GM19324 (cell line): ENCODE results near the gene SELENOF.

Source experiments
- ATAC-seq: cut with Tn5 transposase; IDR thresholded peaks from one replicate; pipeline ENCODE4 v1.9.1; 2021; ENCODE audit warnings: mild to moderate bottlenecking, moderate library complexity; ENCODE audit not compliant: unreplicated experiment, low FRiP score

The SELENOF gene

GRCh38 chr1:86860424-86860823 is 53.5 kb downstream of the SELENOF start:
- no peak for ATAC-seq

- no peak for ATAC-seq
Observed at GRCh38 chr1:86860020-86860419, 53.9 kb downstream of the SELENOF start.

GRCh38 chr1:86858524-86859261 is 55.2 kb downstream of the SELENOF start:
- no peak for ATAC-seq

- no peak for ATAC-seq
Observed at GRCh38 chr1:86856196-86856595, 57.7 kb downstream of the SELENOF start.

GRCh38 chr1:86854352-86854751 is 59.6 kb downstream of the SELENOF start:
- no peak for ATAC-seq

- no peak for ATAC-seq
Observed at GRCh38 chr1:86852782-86853408, 61.0 kb downstream of the SELENOF start.

GRCh38 chr1:86852289-86852688 is 61.6 kb downstream of the SELENOF start:
- ATAC-seq, result no peak

- no peak for ATAC-seq
Observed at GRCh38 chr1:86849756-86850155, 64.2 kb downstream of the SELENOF start.

GRCh38 chr1:86848654-86849053 is 65.3 kb downstream of the SELENOF start:
- ATAC-seq, result no peak

GRCh38 chr1:86846164-86846647 is 67.7 kb downstream of the SELENOF start:
- ATAC-seq, result no peak

- no peak for ATAC-seq
Observed at GRCh38 chr1:86845514-86845913, 68.4 kb downstream of the SELENOF start.

- ATAC-seq, result no peak
Observed at GRCh38 chr1:86841116-86841515, 72.8 kb downstream of the SELENOF start.

GRCh38 chr1:86833461-86834215 is 80.3 kb downstream of the SELENOF start:
- ATAC-seq, result peak; percentile 78

GRCh38 chr1:86832433-86832832 is 81.5 kb downstream of the SELENOF start:
- ATAC-seq, result no peak

- ATAC-seq, result no peak
Observed at GRCh38 chr1:86829321-86829720, 84.6 kb downstream of the SELENOF start.

GRCh38 chr1:86828024-86828423 is 85.9 kb downstream of the SELENOF start:
- ATAC-seq, result no peak

- no peak for ATAC-seq
Observed at GRCh38 chr1:86826856-86827255, 87.1 kb downstream of the SELENOF start.

- ATAC-seq, result no peak
Observed at GRCh38 chr1:86825319-86825718, 88.6 kb downstream of the SELENOF start.

GRCh38 chr1:86823821-86824500 is 90.0 kb downstream of the SELENOF start:
- no peak for ATAC-seq

- no peak for ATAC-seq
Observed at GRCh38 chr1:86823386-86823785, 90.5 kb downstream of the SELENOF start.

GRCh38 chr1:86822459-86822858 is 91.5 kb downstream of the SELENOF start:
- ATAC-seq, result no peak
